Pulmonary artery endothelial cell (primary cell): Measurements from ENCODE around the gene COL4A1. TPM values are rescaled to one million over a fixed set of nuclear protein-coding genes. Genes with fewer than 3 reads are reported as not detected.

Experiments
- DNase-seq: peaks from one replicate; pipeline ENCODE4 v3.0.0-alpha.2; 2011; ENCODE audit warnings: low read depth, low spot score
- total RNA-seq: library from RNA; depleted of rRNA; stranded (reverse); fragments of >200 nt; gene quantifications from 2 replicates; pipeline ENCODE4 v1.2.3, GENCODE V29; 2014

COL4A1 gene
- total RNA-seq = 350 and 383 TPM in 2 replicates

- DNase-seq = no peak
Measured at GRCh38 chr13:110306960-110307766, at the start of gene COL4A1, which contains the start of gene COL4A2. COL4A1 (minus strand) TSS chr13:110307157; CDS start chr13:110307027, 130 bp downstream. COL4A2 (plus strand) TSS chr13:110307284; CDS start chr13:110307904, 620 bp downstream.

DNA sequence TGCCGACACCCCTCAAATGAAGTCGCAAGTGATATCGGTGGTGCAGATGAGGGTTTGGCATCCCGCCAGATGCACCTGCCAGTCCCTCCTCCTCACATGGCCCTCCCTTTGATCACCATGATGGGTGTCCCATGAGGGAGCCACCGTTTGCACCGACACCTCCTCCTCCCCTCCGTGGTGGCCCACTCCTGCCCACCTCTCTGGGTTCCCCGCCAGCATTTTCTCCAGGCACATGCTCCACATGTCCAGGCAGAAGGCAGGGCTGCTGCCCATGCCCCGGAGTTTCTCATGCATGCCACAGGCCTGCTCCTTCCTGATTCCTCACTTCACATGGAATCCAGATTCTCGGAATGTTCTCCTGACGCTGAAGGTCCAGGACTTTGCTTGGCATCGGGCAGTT lies 49.4 kb upstream of the COL4A1 start:
- DNase-seq = no peak

GRCh38 chr13:110354715-110355473 lies 47.9 kb upstream of the COL4A1 start:
- no peak for DNase-seq

GRCh38 chr13:110354123-110354627 lies 47.2 kb upstream of the COL4A1 start:
- DNase-seq = no peak

DNA sequence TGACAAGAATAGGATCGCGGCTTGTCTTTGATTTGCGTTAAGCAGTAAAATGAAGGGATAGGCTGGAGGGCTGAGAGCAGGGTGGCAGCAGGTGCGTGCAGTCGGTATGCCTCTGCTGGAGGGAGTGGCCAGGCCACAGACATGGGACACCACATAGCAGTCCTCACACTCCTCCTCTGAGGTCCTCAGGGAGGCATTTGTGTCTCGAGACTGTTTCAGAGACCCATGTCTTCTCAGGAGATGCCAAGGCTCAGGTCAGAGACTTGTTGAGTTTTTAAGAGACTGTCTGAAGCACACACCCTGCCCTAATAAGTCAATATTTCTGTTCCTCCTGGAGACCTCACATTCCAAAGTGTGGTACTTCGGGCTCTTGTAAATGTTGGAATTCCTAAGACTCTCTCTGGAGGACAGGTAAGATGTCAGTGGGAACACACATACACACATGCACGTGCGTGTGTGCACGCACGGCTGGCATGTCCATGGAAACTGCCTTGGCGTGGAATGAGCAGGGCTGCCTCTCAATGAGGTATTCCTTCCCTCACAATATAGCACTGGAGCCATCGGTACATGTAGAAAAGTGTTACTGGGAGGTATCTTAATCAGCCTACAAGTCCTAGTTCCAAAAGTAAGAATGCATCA lies 46.5 kb upstream of the COL4A1 start:
- DNase-seq = no peak

DNA sequence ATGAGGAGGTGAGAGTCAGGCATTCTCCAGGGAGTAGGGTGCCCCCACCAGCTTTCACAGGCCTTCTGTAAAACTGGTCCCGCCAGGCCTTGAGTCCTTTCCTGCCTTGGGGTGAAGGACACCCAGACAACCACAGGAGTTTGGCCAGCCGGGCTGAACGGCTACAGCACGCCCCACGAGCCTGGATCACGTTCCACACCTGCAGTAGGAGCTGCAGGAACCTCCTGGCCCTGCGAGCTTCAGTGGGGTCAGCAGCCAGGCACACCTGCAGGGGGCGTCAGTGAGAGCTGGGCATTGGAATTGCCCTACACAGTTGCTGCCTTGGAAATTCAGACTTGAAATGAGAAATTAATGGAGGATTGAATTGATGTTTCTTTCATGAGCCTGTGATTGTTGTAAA lies 45.8 kb upstream of the COL4A1 start:
- no peak for DNase-seq

DNA sequence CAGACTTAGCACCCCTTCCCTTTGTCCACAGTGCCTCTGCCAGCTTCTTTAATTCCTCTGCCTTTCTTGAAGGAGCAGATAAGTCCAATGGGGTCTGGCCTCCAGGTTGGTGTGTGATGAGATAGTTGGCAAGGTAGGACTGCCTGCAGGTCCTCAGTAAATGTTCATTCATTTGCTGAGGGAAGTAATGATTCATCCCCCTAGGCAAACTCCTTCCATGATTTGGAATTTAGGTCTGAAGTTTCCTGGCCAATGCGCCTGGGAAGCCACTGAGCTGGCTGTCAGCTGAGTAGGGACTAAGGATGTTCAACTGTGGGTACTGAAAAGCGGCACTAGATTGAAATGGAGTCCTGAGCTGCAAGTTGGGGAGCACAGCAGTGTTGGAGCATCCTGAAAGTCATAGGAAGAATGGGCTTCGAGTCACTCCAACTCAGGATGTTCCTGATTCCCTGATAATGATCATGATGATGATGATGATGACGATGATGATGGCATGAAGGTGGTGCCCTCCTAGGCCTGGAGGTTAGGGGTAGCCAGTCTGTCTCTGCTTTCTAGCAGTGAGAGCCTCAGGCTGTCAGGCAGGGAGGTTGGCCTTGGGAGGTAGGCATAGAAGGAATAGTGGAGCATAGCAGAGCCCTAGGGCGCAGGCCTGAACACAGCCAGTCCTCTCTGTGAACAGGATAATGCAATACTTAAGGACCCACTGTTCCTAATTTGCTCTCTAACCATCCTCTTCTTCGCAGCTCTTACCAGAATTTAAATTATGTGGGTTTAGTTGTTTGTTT lies 44.9 kb upstream of the COL4A1 start:
- DNase-seq = no peak

DNA sequence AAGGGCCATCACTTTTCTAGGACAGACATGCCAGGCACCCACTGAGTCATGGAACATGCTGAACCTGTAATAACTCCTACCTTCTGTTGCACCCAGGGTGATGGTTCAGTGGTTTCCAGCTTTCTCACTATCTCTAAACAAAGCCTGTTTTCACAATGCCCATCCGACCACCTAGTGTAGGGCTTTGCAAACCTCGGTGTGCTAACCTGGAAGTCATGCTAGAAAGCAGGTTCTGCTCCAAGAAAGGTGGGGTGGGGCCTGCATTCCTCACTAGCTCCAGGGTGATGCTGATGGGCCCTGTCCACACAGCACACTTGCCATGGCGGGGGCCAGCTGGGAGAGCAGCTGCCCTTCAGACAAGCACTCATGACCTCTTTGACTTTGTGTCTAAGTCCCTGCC lies 43.6 kb upstream of the COL4A1 start:
- DNase-seq = no peak

DNA sequence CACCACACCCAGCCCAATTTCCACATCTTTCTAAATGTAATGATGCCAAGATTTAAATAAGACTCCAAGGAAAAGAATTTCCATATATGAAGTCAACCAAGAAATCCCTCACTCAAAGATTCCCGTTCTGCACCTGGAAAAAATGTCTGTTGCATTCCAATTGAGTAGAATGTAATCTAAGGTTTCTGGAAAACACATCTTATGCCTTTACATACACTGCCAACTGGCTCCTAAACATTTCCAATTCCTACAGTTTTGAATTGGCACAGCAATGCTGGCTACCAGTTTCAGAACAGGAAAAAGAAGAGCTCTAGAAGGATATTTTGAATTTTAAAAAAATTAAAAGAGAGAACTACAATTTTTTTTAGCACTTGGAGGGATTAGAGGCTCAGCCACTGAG lies 43.1 kb upstream of the COL4A1 start:
- no peak for DNase-seq

- no peak for DNase-seq
Measured at GRCh38 chr13:110349239-110349638, 42.3 kb upstream of the COL4A1 start.

DNA sequence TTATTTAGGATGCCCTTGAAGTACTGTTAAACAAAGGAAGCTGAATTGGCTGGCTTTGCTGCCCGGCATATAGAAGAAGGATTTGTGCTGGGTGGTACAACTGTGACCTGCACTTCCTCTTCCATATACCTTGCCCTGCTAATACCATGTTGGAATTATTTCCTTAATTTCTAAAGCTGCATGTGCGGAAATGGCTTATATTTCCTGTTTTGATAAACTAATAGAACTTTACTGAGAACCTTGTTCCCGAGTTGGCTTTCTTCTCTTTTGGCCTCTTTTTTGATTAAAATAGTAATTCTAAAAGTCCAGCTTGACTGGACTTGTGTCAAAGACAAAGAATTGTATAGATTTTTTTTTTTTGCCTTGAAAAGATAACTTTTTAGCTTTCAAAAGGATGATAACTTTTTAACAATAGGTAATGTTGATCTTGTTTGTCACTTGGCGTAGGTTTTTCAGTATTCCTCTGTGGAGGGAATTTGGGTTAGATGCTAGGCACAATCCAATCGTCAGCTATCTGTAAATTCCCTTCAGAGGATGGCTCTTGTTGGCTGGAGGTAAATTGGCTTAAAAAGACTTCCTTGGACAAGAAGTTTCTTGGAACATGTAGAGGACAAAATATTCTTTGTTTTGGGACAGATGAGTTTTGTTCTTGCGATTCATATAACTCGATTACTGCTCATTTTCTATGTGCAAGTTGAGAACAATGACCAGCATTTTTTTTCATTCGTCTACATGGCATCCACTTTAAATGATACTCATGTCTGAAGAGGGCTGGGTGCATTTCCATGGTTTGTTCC lies 41.5 kb upstream of the COL4A1 start:
- no peak for DNase-seq

GRCh38 chr13:110347535-110348308 lies 40.8 kb upstream of the COL4A1 start:
- DNase-seq = peak; percentile 57

DNA sequence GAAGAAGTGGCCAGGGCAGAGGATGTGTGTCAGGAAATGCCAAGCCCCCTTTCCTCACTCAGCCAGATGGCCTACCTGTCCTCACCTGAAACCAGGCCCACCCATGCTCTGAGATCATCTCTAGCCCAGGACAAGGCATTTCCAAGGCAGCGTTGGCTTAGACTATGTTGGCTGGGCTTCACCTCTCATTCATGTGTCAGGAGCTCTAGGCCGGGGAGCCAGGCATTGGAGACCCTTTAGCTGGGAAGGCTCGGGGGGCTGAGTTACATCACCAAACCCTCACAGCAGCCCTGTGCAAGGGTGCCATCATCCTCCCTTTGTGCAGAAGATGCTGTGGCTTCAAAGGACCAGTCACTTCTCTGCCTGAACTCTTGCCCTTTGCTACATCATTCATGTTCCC lies 40.1 kb upstream of the COL4A1 start:
- DNase-seq = no peak

GRCh38 chr13:110346661-110347067 lies 39.7 kb upstream of the COL4A1 start:
- no peak for DNase-seq

DNA sequence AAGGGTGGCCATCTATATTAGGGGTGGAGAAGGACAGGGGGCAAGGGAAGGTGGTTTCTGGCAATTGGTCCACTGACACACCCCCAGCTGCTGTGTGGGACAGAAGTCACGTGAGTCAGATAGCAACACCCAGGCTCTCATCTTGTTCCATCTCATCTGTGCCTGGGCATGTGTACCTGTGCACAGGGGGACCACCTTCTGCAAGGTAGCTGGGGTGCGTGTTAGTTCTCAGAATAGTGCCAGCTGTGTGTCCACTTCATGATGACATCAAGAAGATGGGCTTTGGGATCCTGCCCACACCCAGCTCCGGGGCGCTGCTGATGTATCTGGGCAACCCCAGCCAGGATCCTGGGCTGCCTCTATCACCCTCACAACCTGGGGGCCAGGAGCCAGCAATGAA lies 38.7 kb upstream of the COL4A1 start:
- DNase-seq = no peak

- DNase-seq = no peak
Measured at GRCh38 chr13:110345266-110345665, 38.3 kb upstream of the COL4A1 start.

DNA sequence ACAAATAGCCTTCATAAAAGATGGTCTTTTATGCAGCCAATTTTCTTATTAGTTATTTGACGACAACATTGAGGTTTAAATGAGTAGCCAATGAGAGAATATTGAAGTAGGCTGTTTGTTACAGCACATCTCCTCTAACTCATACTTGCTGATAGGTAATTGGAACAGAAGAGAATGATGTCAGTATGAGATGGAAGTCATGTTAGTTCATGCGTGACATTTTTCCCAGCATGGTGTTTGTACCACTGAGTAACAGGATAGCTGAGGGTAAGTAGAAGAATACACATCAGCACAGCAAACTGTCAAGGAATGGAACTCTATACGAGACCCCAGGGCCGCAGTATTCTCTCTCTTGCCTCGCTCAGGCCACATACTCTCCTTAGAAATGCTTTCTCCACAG lies 37.4 kb upstream of the COL4A1 start:
- DNase-seq = no peak

- no peak for DNase-seq
Measured at GRCh38 chr13:110343241-110343865, 36.4 kb upstream of the COL4A1 start.

- no peak for DNase-seq
Measured at GRCh38 chr13:110342474-110342873, 35.5 kb upstream of the COL4A1 start.
